Neural crest cell (in vitro differentiated cells): ENCODE measurements around the gene RALGAPA2. TPM values are rescaled to one million over a fixed set of nuclear protein-coding genes. Genes with fewer than 3 reads are reported as not detected.
A peak's percentile ranks its signal among the peaks of the same experiment; 100 is the strongest.

ENCODE experiments used
- DNase-seq: peaks from one replicate; pipeline ENCODE4 v3.0.0; 2021; ENCODE audit warnings: low read depth, mixed read lengths, low spot score
- H3K27ac Mint-ChIP-seq: one replicate; pipeline ENCODE4 v1.8.0; 2021; ENCODE audit warnings: mild to moderate bottlenecking, mixed read lengths; ENCODE audit not compliant: unreplicated experiment
- H3K27me3 Mint-ChIP-seq: 2 replicates; pipeline ENCODE4 v1.8.0; 2021; ENCODE audit warnings: low read depth, mild to moderate bottlenecking, mixed read lengths
- H3K36me3 Mint-ChIP-seq: 2 replicates; pipeline ENCODE4 v1.8.0; 2021; ENCODE audit warnings: low read depth, mild to moderate bottlenecking, mixed read lengths
- H3K4me1 Mint-ChIP-seq: 2 replicates; pipeline ENCODE4 v1.8.0; 2021; ENCODE audit warnings: mixed read lengths
- H3K4me3 Mint-ChIP-seq: one replicate; pipeline ENCODE4 v1.8.0; 2021; ENCODE audit warnings: mild to moderate bottlenecking, mixed read lengths
- H3K9me3 Mint-ChIP-seq: 2 replicates; pipeline ENCODE4 v1.8.0; 2021; ENCODE audit warnings: mixed read lengths
- total RNA-seq: library from RNA; stranded (reverse); gene quantifications from 2 replicates; pipeline ENCODE4 v1.2.1, GENCODE V29; 2021
- TF ChIP-seq, protein P1 (sequence below): fragments of 200-600 bp; sonication (generic); conservative IDR thresholded peaks from 2 replicates; pipeline ENCODE4 v1.5.0; 2021; ENCODE audit warnings: antibody characterized with exemption, mild to moderate bottlenecking

RALGAPA2 gene
- total RNA-seq, 1 donor from 2014 or later = 29.3 TPM

GRCh38 chr20:20363799-20364592 lies 348.4 kb downstream of the RALGAPA2 start:
- Mint-ChIP-seq H3K4me1 (peaks cover 29% of the 10 kb centered on the region), H3K4me3 (peak overlapping the region; percentile 57), H3K9me3 (no peaks in the 10 kb centered on the region), H3K27ac (peak overlapping the region; percentile 62), H3K27me3 (peaks cover 84% of the 10 kb centered on the region), H3K36me3 (no peaks in the 10 kb centered on the region)
- peak; percentile 34 for DNase-seq
- TF ChIP-seq, protein P1, sequence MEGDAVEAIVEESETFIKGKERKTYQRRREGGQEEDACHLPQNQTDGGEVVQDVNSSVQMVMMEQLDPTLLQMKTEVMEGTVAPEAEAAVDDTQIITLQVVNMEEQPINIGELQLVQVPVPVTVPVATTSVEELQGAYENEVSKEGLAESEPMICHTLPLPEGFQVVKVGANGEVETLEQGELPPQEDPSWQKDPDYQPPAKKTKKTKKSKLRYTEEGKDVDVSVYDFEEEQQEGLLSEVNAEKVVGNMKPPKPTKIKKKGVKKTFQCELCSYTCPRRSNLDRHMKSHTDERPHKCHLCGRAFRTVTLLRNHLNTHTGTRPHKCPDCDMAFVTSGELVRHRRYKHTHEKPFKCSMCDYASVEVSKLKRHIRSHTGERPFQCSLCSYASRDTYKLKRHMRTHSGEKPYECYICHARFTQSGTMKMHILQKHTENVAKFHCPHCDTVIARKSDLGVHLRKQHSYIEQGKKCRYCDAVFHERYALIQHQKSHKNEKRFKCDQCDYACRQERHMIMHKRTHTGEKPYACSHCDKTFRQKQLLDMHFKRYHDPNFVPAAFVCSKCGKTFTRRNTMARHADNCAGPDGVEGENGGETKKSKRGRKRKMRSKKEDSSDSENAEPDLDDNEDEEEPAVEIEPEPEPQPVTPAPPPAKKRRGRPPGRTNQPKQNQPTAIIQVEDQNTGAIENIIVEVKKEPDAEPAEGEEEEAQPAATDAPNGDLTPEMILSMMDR = no peak

- DNase-seq = peak; percentile 9
- TF ChIP-seq, protein P1 = no peak
- Mint-ChIP-seq H3K27ac (no peak overlapping the region), H3K4me1 (peaks cover 29% of the 10 kb centered on the region), H3K36me3 (peaks cover 2% of the 10 kb centered on the region), H3K9me3 (no peaks in the 10 kb centered on the region), H3K4me3 (no peak overlapping the region), H3K27me3 (peaks cover 90% of the 10 kb centered on the region)
Measured at GRCh38 chr20:20363434-20363798, 349.0 kb downstream of the RALGAPA2 start.

DNA sequence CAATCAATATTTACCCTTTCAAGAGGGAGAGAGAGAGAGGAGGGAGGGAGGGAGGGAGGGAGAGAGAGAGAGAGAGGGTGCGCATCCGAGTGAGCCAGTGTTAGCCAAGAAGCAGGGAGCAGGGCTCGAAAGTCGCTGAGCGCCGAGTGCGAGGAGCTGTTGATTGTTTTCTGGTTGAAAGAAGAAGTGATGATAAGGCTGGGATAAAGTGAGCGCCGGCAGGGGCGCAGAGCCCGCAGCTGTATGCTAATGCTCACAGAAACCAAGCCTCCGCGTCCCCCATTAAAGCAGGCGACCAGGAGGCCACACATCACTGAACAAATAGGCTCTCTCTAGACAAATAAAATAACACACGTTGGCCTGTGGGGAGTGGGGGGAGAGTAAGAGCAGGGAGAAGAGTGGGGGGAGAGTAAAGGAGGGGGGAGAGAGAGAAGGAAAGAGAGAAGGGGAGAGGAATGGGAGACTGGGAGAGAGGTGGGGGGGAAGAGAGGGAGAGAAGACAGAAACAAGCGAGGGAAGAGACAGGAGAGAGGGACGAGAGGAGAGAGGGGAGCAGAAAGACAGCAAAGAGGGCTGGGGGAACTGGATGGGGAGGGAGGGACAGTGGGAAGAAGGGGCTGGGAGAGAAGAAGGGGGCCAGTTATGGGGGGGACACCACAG lies 349.5 kb downstream of the RALGAPA2 start:
- Mint-ChIP-seq H3K4me1 (peaks cover 29% of the 10 kb centered on the region), H3K27ac (no peak overlapping the region), H3K36me3 (peaks cover 3% of the 10 kb centered on the region), H3K4me3 (peak overlapping the region; percentile 86), H3K27me3 (peaks cover 95% of the 10 kb centered on the region), H3K9me3 (no peaks in the 10 kb centered on the region)
- TF ChIP-seq, protein P1 = no peak
- DNase-seq = peak; percentile 30

DNA sequence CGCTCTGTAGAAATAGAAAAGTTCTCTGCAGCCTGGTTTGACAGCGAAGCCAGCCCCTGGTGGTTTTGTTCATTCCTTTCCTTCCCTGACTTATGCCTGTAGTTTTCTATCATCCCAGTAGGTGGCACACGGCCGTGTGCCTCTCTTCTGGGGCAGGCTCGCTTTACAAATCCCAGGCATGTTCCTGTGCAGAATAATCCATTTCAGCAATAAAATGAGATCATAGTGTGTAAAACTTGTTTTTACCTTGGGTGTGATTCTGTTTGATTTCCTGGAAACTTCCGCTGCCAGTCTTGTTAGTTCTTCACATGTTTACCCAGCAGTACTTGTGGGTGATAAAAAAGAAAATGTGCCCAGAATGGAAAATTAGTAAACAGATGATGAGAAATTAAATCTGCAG lies 352.0 kb downstream of the RALGAPA2 start:
- Mint-ChIP-seq H3K27me3 (peaks cover 73% of the 10 kb centered on the region), H3K27ac (no peak overlapping the region), H3K9me3 (no peaks in the 10 kb centered on the region), H3K4me1 (peaks cover 18% of the 10 kb centered on the region), H3K4me3 (peak overlapping the region; percentile 68), H3K36me3 (peaks cover 3% of the 10 kb centered on the region)
- DNase-seq = peak; percentile 41
- TF ChIP-seq, protein P1 = peak; percentile 86

DNA sequence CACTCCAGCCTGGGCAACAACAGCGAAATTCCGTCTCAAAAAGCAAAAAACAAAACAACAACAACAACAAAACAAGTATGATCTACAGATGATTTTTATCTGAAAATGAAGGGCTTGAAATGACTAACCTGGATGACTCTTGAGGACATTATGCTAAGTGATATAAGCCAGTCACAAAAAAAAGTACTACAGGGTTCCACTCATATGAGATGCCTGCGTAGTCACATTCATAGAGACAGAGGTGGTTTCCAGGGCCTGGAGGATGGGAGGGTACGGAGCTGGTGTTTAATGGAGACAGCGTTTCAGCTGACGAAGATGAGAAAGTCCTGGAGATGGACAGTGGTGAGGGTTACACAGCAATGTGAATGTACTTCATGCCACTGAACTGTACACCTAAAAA lies 352.8 kb downstream of the RALGAPA2 start:
- Mint-ChIP-seq H3K27ac (no peak overlapping the region), H3K9me3 (no peaks in the 10 kb centered on the region), H3K36me3 (peaks cover 3% of the 10 kb centered on the region), H3K27me3 (peaks cover 65% of the 10 kb centered on the region), H3K4me1 (peaks cover 15% of the 10 kb centered on the region), H3K4me3 (no peak overlapping the region)
- TF ChIP-seq, protein P1 = no peak
- no peak for DNase-seq
